Natural killer cell (primary cell): ENCODE measurements around the gene LRP1B. TPM values are rescaled to one million over a fixed set of nuclear protein-coding genes. Genes with fewer than 3 reads are reported as not detected.

Experiments
- ATAC-seq, 3 donors: fragments of 150-1000 bp in 2 of 3; fragments of 200-7000 bp in 1 of 3; cut with Tn5 transposase; 1 replicate in 1 of 3; 2 replicates in 2 of 3; pipeline ENCODE4 v1.10.0; 2021; ENCODE audit warnings: mild to moderate bottlenecking in 2 of 3, moderate library complexity in 2 of 3
- DNase-seq, 2 donors: peaks; one replicate each; pipeline versions ENCODE4 v3.0.0 to v3.0.0-alpha.2; 2013 to 2021; ENCODE audit warnings: mixed read lengths in 1 of 2
- H3K27ac ChIP-seq: one replicate; pipeline ENCODE4 v1.5.1; 2013; ENCODE audit warnings: mild to moderate bottlenecking, low read length
- H3K27me3 ChIP-seq: one replicate; pipeline ENCODE4 v1.6.1; 2013; ENCODE audit warnings: low read length; ENCODE audit not compliant: control insufficient read depth, insufficient read depth
- H3K36me3 ChIP-seq: one replicate; pipeline ENCODE4 v1.6.1; 2013; ENCODE audit warnings: low read length; ENCODE audit not compliant: control insufficient read depth, insufficient read depth
- H3K4me1 ChIP-seq: one replicate; pipeline ENCODE4 v1.6.1; 2013; ENCODE audit warnings: low read length; ENCODE audit not compliant: control insufficient read depth, insufficient read depth
- H3K4me3 ChIP-seq: one replicate; pipeline ENCODE4 v1.5.1; 2013; ENCODE audit warnings: low read length
- H3K9me3 ChIP-seq: one replicate; pipeline ENCODE4 v1.6.1; 2013; ENCODE audit warnings: low read length; ENCODE audit not compliant: control insufficient read depth, insufficient read depth
- H3K27ac Mint-ChIP-seq, 2 donors: one replicate each; pipeline ENCODE4 v1.8.0; 2022; ENCODE audit warnings: mild to moderate bottlenecking in 2 of 2, mixed read lengths in 2 of 2, moderate library complexity in 1 of 2
- H3K27me3 Mint-ChIP-seq, 2 donors: one replicate each; pipeline ENCODE4 v1.8.0; 2022; ENCODE audit warnings: low read depth in 2 of 2, mixed read lengths in 2 of 2
- H3K36me3 Mint-ChIP-seq: one replicate; pipeline ENCODE4 v1.8.0; 2022; ENCODE audit warnings: mixed read lengths
- H3K4me1 Mint-ChIP-seq, 2 donors: one replicate each; pipeline ENCODE4 v1.8.0; 2022; ENCODE audit warnings: mixed read lengths in 2 of 2
- H3K4me3 Mint-ChIP-seq: one replicate; pipeline ENCODE4 v1.8.0; 2022; ENCODE audit warnings: mild to moderate bottlenecking, moderate library complexity, mixed read lengths
- H3K9me3 Mint-ChIP-seq, 2 donors: one replicate each; pipeline ENCODE4 v1.8.0; 2022; ENCODE audit warnings: mixed read lengths in 2 of 2
- CTCF ChIP-seq: fragments of 200-600 bp; IDR thresholded peaks from one replicate; pipeline ENCODE4 v1.8.0; 2022; ENCODE audit warnings: antibody characterized with exemption
- WGBS: methylation state at CpG from one replicate; pipeline ENCODE4 v1.1.7; 2013; ENCODE audit warnings: missing lambda C conversion rate; ENCODE audit not compliant: insufficient coverage; 5-methylcytosine and 5-hydroxymethylcytosine counted together
- intact Hi-C: fragments of 100-400 bp; cut with micrococcal nuclease; formaldehyde crosslinking; loops from one replicate; pipeline ENCODE4 v1.14.2; 2022
- total RNA-seq, 4 donors: library from RNA; stranded (reverse); fragments of 120-200 nt in 1 of 4; gene quantifications; one replicate each; pipeline versions ENCODE4 v1.2.3 to v1.2.4, GENCODE V29; 2013 to 2022

LRP1B gene
- total RNA-seq, 3 donors from 2014 or later (not counting 1 experiment from before 2014, with no cell fraction given): 0.05 TPM; not detected in 2

DNA sequence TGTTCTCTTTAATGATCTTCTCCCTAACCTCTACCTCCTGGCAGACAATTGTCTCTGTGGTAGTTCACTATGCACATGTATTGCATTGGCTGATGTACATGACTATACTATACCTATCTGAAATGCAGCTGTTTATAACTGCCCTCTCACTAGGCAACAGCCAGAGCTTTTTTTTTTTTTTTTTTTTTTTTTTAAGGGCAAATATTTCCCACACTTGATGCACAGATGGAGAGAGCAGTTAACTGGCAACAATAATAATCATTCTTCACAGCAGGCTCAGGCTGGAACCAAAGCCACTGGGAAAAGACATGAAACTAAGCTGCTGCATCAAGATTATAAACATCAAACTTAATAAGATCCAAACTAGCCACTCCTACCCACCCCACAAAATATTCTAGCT, 707.7 kb downstream of the LRP1B start:
- ATAC-seq (no peak), DNase-seq (no peak)
- Histone ChIP-seq H3K36me3 (no peaks in the 10 kb centered on the region), H3K9me3 (no peaks in the 10 kb centered on the region), H3K27me3 (no peaks in the 10 kb centered on the region), H3K4me1 (no peaks in the 10 kb centered on the region), H3K4me3 (no peak overlapping the region), H3K27ac (no peak overlapping the region)
- intact Hi-C loops: no loop called here
- Mint-ChIP-seq H3K9me3 (peaks cover 9 to 10% of the 10 kb centered on the region in 2 donors), H3K27me3 (no peaks in the 10 kb centered on the region), H3K36me3 (no peaks in the 10 kb centered on the region), H3K27ac (no peak overlapping the region), H3K4me3 (no peak overlapping the region), H3K4me1 (no peaks in the 10 kb centered on the region)
- no peak for TF ChIP-seq CTCF

- Histone ChIP-seq H3K4me1 (no peaks in the 10 kb centered on the region), H3K27me3 (no peaks in the 10 kb centered on the region), H3K36me3 (no peaks in the 10 kb centered on the region), H3K27ac (no peak overlapping the region), H3K9me3 (no peaks in the 10 kb centered on the region), H3K4me3 (no peak overlapping the region)
- H3K36me3 Mint-ChIP-seq: no peaks in the 10 kb centered on the region
- no peak overlapping the region for H3K27ac Mint-ChIP-seq
- H3K27me3 Mint-ChIP-seq: no peaks in the 10 kb centered on the region
- WGBS: no CpG with 5 or more reads among the region's 1 CpG
- no peak overlapping the region for H3K4me3 Mint-ChIP-seq
- TF ChIP-seq CTCF: no peak
- H3K4me1 Mint-ChIP-seq: no peaks in the 10 kb centered on the region
- DNase-seq: no peak
- peaks cover 7 to 17% of the 10 kb centered on the region in 2 donors for H3K9me3 Mint-ChIP-seq
- intact Hi-C loops: no loop called here
- ATAC-seq: no peak
These were observed 713.5 kb downstream of the LRP1B start for GRCh38 chr2:141417246-141417797.

DNA sequence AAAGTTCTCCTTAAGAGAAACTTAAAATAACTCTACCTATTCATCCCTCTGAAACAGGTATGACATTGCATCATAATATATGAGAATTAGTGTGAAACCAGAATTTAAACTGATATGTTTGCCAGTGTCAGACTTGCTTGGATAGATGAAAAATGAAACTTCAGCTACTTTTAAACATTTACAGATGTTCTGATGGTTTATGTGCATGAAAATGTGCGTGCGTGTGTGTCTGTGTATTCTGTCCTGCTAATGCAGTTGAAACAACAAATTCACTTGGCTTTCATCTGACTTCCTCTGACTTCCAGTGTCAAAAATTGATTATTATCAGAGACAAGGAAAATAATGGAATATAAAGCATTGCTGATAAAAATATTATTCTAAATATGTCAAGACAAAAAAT, 719.4 kb downstream of the LRP1B start:
- no CpG with 5 or more reads among the region's 2 CpGs for WGBS
- Histone ChIP-seq H3K36me3 (no peaks in the 10 kb centered on the region), H3K4me3 (no peak overlapping the region), H3K27me3 (no peaks in the 10 kb centered on the region), H3K9me3 (no peaks in the 10 kb centered on the region), H3K27ac (no peak overlapping the region), H3K4me1 (no peaks in the 10 kb centered on the region)
- Mint-ChIP-seq H3K27ac (no peak overlapping the region), H3K9me3 (peaks cover 2 to 7% of the 10 kb centered on the region in 2 donors), H3K27me3 (no peaks in the 10 kb centered on the region), H3K4me3 (no peak overlapping the region), H3K4me1 (no peaks in the 10 kb centered on the region), H3K36me3 (no peaks in the 10 kb centered on the region)
- ATAC-seq (no peak), DNase-seq (no peak)
- intact Hi-C loops: no loop called here
- no peak for TF ChIP-seq CTCF

DNA sequence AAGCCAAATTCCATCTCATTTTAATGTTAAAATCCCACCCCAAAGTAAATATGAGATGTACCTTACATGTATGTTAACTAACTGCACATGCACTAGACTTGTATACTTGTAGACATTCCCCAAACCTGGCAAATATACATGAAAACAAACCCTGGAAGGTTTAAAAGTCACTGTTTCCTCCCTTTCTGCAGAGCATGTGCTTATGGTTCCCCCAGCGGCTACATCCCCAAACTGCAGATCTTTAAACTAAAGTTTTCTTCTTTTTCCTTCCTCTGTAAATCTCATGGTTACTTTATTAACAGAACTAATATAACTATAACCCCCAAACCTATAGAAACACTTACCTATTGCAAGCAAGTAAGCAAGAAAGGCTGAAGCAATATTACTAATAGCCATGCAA, 731.5 kb downstream of the LRP1B start:
- no peak for ATAC-seq
- no peak for DNase-seq
- 74% methylated on average over 1 of the region's 1 CpG for WGBS
- Mint-ChIP-seq H3K27ac (no peak overlapping the region), H3K4me3 (no peak overlapping the region), H3K27me3 (no peaks in the 10 kb centered on the region), H3K4me1 (no peaks in the 10 kb centered on the region), H3K9me3 (peaks cover 0 to 6% of the 10 kb centered on the region in 2 donors), H3K36me3 (no peaks in the 10 kb centered on the region)
- no peaks in the 10 kb centered on the region for H3K36me3 ChIP-seq
- TF ChIP-seq CTCF: no peak
- no peaks in the 10 kb centered on the region for H3K9me3 ChIP-seq
- intact Hi-C loops: no loop called here
- no peaks in the 10 kb centered on the region for H3K27me3 ChIP-seq
- no peak overlapping the region for H3K27ac ChIP-seq
- H3K4me1 ChIP-seq: no peaks in the 10 kb centered on the region
- H3K4me3 ChIP-seq: no peak overlapping the region
